ENCODE data around the gene MAML2. TPM values are rescaled to one million over a fixed set of nuclear protein-coding genes. Genes with fewer than 3 reads are reported as not detected.

MAML2 gene
- total and polyA plus RNA-seq, 4 donors, result 0.56 to 2.1 (median 1.4) TPM

- Histone ChIP-seq H3K9ac (ENCODE audit: low read depth in 1 of 2, low read length in 2 of 2) (no peak overlapping the region), H3K4me3 (ENCODE audit: low read depth in 1 of 3, low read length in 3 of 3) (no peak overlapping the region), H3K27me3 (ENCODE audit: control insufficient read depth in 4 of 4, insufficient read depth in 4 of 4, low read length in 3 of 4) (no peaks in the 10 kb centered on the region), H3K36me3 (ENCODE audit: control insufficient read depth in 4 of 4, insufficient read depth in 3 of 4, low read depth in 1 of 4, low read length in 3 of 4) (no peaks in the 10 kb centered on the region), H3K27ac (ENCODE audit: low read depth in 1 of 2, low read length in 2 of 2) (no peak overlapping the region), H3K4me1 (ENCODE audit: control insufficient read depth in 4 of 4, insufficient read depth in 4 of 4, low read length in 3 of 4) (no peaks in the 10 kb centered on the region), H3K9me3 (ENCODE audit: control insufficient read depth in 4 of 4, low read length in 3 of 4) (no peaks in the 10 kb centered on the region)
- no peak for DNase-seq (ENCODE audit: low spot score)
- TF ChIP-seq JUND (IDR thresholded peaks at IDR 0.05) (no peak), FOXA1 (IDR thresholded peaks at IDR 0.05) (no peak), HNF4G (IDR thresholded peaks at IDR 0.05) (no peak), FOXA2 (IDR thresholded peaks at IDR 0.05) (no peak), REST (IDR thresholded peaks at IDR 0.05) (no peak), HNF4A (conservative IDR thresholded peaks at IDR 0.05) (no peak), NR2F2 (IDR thresholded peaks at IDR 0.05) (no peak), YY1 (IDR thresholded peaks at IDR 0.05) (no peak), MAX (IDR thresholded peaks at IDR 0.05) (no peak), RAD21 (IDR thresholded peaks at IDR 0.05) (no peak), GABPA (IDR thresholded peaks at IDR 0.05 in 1 of 2, conservative IDR thresholded peaks at IDR 0.05 in 1 of 2) (no peak), EGR1 (IDR thresholded peaks at IDR 0.05; ENCODE audit: low read depth in 2 of 2) (no peak), CTCF (IDR thresholded peaks at IDR 0.05; ENCODE audit: low read depth, low read length, missing input control) (no peak), SP1 (IDR thresholded peaks at IDR 0.05) (no peak), ZBTB33 (IDR thresholded peaks at IDR 0.05) (no peak), RXRA (IDR thresholded peaks at IDR 0.05) (no peak), TAF1 (conservative IDR thresholded peaks at IDR 0.05) (no peak), ATF3 (IDR thresholded peaks at IDR 0.05) (no peak)
- WGBS, result 96% methylated on average over 1 of the region's 1 CpG
Measured at GRCh38 chr11:96284401-96284800, 58.6 kb downstream of the MAML2 start.

Data from liver (tissue), 9 donors.